IMR-90 (cell line): Measurements from ENCODE around the gene MLEC. TPM values are rescaled to one million over a fixed set of nuclear protein-coding genes. Genes with fewer than 3 reads are reported as not detected.

Experiments
- ATAC-seq: fragments of 200-7000 bp; cut with Tn5 transposase; 2 replicates; pipeline ENCODE4 v1.9.1; 2020; ENCODE audit warnings: low read depth, mild to moderate bottlenecking, moderate library complexity
- BruUV-seq: library from RNA; stranded (reverse); fragments of 400-500 nt; replicated peaks from 2 replicates; lab custom pipeline; 2021; lab: Mats Ljungman, UMichigan
- CTCF ChIA-PET: fragments of 300-600 bp; formaldehyde crosslinking; extraction: SDS; loops from one replicate; lab custom pipeline; 2021; ENCODE audit warnings: antibody characterized with exemption; lab: Yijun Ruan, JAX
- POLR2A ChIA-PET: fragments of 300-600 bp; sonication (Branson Sonifier 250); formaldehyde crosslinking; loops from one replicate; lab custom pipeline; 2022; ENCODE audit warnings: antibody characterized with exemption; ENCODE audit not compliant: unreplicated experiment; lab: Charles Lee
- DNase-seq: peaks from one replicate; pipeline ENCODE4 v3.0.0; 2013
- H2AFZ ChIP-seq: replicated peaks from 2 replicates; pipeline ENCODE3; 2013; ENCODE audit warnings: low read length, mild to moderate bottlenecking; ENCODE audit not compliant: poor library complexity
- H2AK5ac ChIP-seq: 2 replicates; pipeline ENCODE4 v1.6.1; 2013; ENCODE audit warnings: low read depth, low read length, inconsistent platforms
- H2AK9ac ChIP-seq: replicated peaks from 2 replicates; pipeline ENCODE3; 2013; ENCODE audit warnings: mild to moderate bottlenecking, low read depth, low read length, moderate library complexity; ENCODE audit not compliant: poor library complexity
- H2BK120ac ChIP-seq: 2 replicates; pipeline ENCODE4 v1.6.1; 2013; ENCODE audit warnings: low read depth, low read length, inconsistent platforms
- H2BK15ac ChIP-seq: 3 replicates; pipeline ENCODE4 v1.6.1; 2013; ENCODE audit warnings: low read depth, low read length, inconsistent platforms
- H2BK20ac ChIP-seq: 2 replicates; pipeline ENCODE4 v1.6.1; 2013; ENCODE audit warnings: low read depth, mild to moderate bottlenecking, inconsistent platforms, low read length, moderate library complexity
- H2BK5ac ChIP-seq: 2 replicates; pipeline ENCODE4 v1.6.1; 2013; ENCODE audit warnings: mild to moderate bottlenecking, low read depth, low read length, inconsistent platforms; ENCODE audit not compliant: poor library complexity, severe bottlenecking
- H3K14ac ChIP-seq: replicated peaks from 2 replicates; pipeline ENCODE4 v1.6.1; 2013; ENCODE audit warnings: low read depth, low read length, inconsistent platforms
- H3K18ac ChIP-seq: 2 replicates; pipeline ENCODE4 v1.6.1; 2013; ENCODE audit warnings: low read depth, low read length, control low read depth
- H3K23ac ChIP-seq: 2 replicates; pipeline ENCODE4 v1.6.1; 2013; ENCODE audit warnings: low read depth, low read length, inconsistent platforms
- H3K27ac ChIP-seq: 2 replicates; pipeline ENCODE4 v1.5.1; 2013; ENCODE audit warnings: mild to moderate bottlenecking, control low read depth, low read length; ENCODE audit not compliant: insufficient read depth
- H3K27me3 ChIP-seq: 2 replicates; pipeline ENCODE4 v1.6.1; 2013; ENCODE audit warnings: low read length; ENCODE audit not compliant: control insufficient read depth, insufficient read depth
- H3K36me3 ChIP-seq: 2 replicates; pipeline ENCODE4 v1.6.1; 2013; ENCODE audit warnings: low read length, mixed read lengths; ENCODE audit not compliant: control insufficient read depth, insufficient read depth
- H3K4ac ChIP-seq: 2 replicates; pipeline ENCODE4 v1.6.1; 2013; ENCODE audit warnings: low read depth, low read length, inconsistent platforms
- H3K4me1 ChIP-seq: 2 replicates; pipeline ENCODE4 v1.6.1; 2013; ENCODE audit warnings: low read length, mixed read lengths; ENCODE audit not compliant: control insufficient read depth, insufficient read depth
- H3K4me2 ChIP-seq: 2 replicates; pipeline ENCODE4 v1.6.1; 2013; ENCODE audit warnings: low read depth, mild to moderate bottlenecking, control low read depth, low read length, moderate library complexity
- H3K4me3 ChIP-seq: 2 replicates; pipeline ENCODE4 v1.5.1; 2013; ENCODE audit warnings: low read depth, mild to moderate bottlenecking, control low read depth, low read length, moderate library complexity; ENCODE audit not compliant: insufficient read depth
- H3K56ac ChIP-seq: 2 replicates; pipeline ENCODE4 v1.6.1; 2013; ENCODE audit warnings: low read length, inconsistent platforms; ENCODE audit not compliant: insufficient read depth; ENCODE audit errors: extremely low read depth
- H3K79me1 ChIP-seq, 2 experiments: 2 replicates each; pipeline ENCODE4 v1.6.1; 2013; ENCODE audit warnings: low read length in 2 of 2, inconsistent platforms in 1 of 2, low read depth in 1 of 2
- H3K9ac ChIP-seq: 2 replicates; pipeline ENCODE4 v1.6.1; 2013; ENCODE audit warnings: low read depth, low read length, control low read depth
- H3K9me1 ChIP-seq: 2 replicates; pipeline ENCODE4 v1.6.1; 2013; ENCODE audit warnings: low read length, inconsistent platforms; ENCODE audit not compliant: insufficient read depth
- H3K9me3 ChIP-seq: 2 replicates; pipeline ENCODE4 v1.6.1; 2013; ENCODE audit warnings: low read length; ENCODE audit not compliant: control insufficient read depth, insufficient read depth
- H4K20me1 ChIP-seq: 2 replicates; pipeline ENCODE4 v1.6.1; 2013; ENCODE audit warnings: low read length, inconsistent platforms; ENCODE audit not compliant: insufficient read depth
- H4K5ac ChIP-seq: 2 replicates; pipeline ENCODE4 v1.6.1; 2013; ENCODE audit warnings: mild to moderate bottlenecking, low read depth, low read length, control low read depth
- H4K8ac ChIP-seq, 2 experiments: 2 replicates each; pipeline ENCODE4 v1.6.1; 2013; ENCODE audit warnings: low read depth in 2 of 2, low read length in 2 of 2, control low read depth in 1 of 2, inconsistent platforms in 1 of 2
- H4K91ac ChIP-seq: 2 replicates; pipeline ENCODE4 v1.6.1; 2013; ENCODE audit warnings: low read depth, low read length, inconsistent platforms; ENCODE audit not compliant: insufficient read depth
- BHLHE40 ChIP-seq: fragments of 150-350 bp; IDR thresholded peaks from 2 replicates; pipeline ENCODE4 v1.6.1; 2016; ENCODE audit warnings: mild to moderate bottlenecking, low read depth, low read length
- CEBPB ChIP-seq: IDR thresholded peaks from 2 replicates; pipeline ENCODE4 v1.6.1; 2012; ENCODE audit warnings: low read depth, low read length, improper control_type of control experiment
- CHD1 ChIP-seq: IDR thresholded peaks from 2 replicates; pipeline ENCODE4 v1.6.1; 2012; ENCODE audit warnings: low read depth, low read length, improper control_type of control experiment
- ELK1 ChIP-seq: fragments of 150-350 bp; IDR thresholded peaks from 2 replicates; pipeline ENCODE4 v1.6.1; 2016; ENCODE audit warnings: low read depth, mild to moderate bottlenecking, low read length, moderate library complexity, borderline replicate concordance
- FOS ChIP-seq: fragments of 150-350 bp; IDR thresholded peaks from 2 replicates; pipeline ENCODE4 v1.6.1; 2016; ENCODE audit warnings: low read depth, low read length
- MAFK ChIP-seq: IDR thresholded peaks from 2 replicates; pipeline ENCODE4 v1.6.1; 2012; ENCODE audit warnings: low read depth, low read length, improper control_type of control experiment
- MAZ ChIP-seq: IDR thresholded peaks from 2 replicates; pipeline ENCODE4 v1.6.1; 2012; ENCODE audit warnings: low read depth, mild to moderate bottlenecking, low read length, improper control_type of control experiment, moderate library complexity, borderline replicate concordance
- MXI1 ChIP-seq: IDR thresholded peaks from 2 replicates; pipeline ENCODE4 v1.6.1; 2012; ENCODE audit warnings: low read depth, mild to moderate bottlenecking, low read length, moderate library complexity, borderline replicate concordance
- NFE2L2 ChIP-seq: fragments of 150-350 bp; IDR thresholded peaks from 2 replicates; pipeline ENCODE4 v1.6.1; 2016; ENCODE audit warnings: low read depth, mild to moderate bottlenecking, low read length
- POLR2A ChIP-seq: IDR thresholded peaks from 2 replicates; pipeline ENCODE4 v1.6.1; 2012; ENCODE audit warnings: mild to moderate bottlenecking, low read depth, low read length
- RAD21 ChIP-seq: IDR thresholded peaks from 2 replicates; pipeline ENCODE4 v1.6.1; 2012; ENCODE audit warnings: low read length, improper control_type of control experiment
- RCOR1 ChIP-seq: IDR thresholded peaks from 2 replicates; pipeline ENCODE4 v1.6.1; 2012; ENCODE audit warnings: mild to moderate bottlenecking, low read length, improper control_type of control experiment; ENCODE audit not compliant: insufficient replicate concordance
- RFX5 ChIP-seq: IDR thresholded peaks from 2 replicates; pipeline ENCODE4 v1.8.0; 2012; ENCODE audit warnings: low read depth, mild to moderate bottlenecking, low read length, moderate library complexity
- SMC3 ChIP-seq: fragments of 150-350 bp; IDR thresholded peaks from 2 replicates; pipeline ENCODE4 v1.6.1; 2016; ENCODE audit warnings: low read depth, mild to moderate bottlenecking, antibody characterized with exemption, low read length, moderate library complexity
- WGBS, 2 experiments: methylation state at CpG; one replicate each; pipeline versions ENCODE4 v1.1.5 to v1.1.7; 2013; ENCODE audit warnings: missing lambda C conversion rate in 2 of 2; ENCODE audit not compliant: insufficient read length in 1 of 2; ENCODE audit errors: extremely low coverage in 2 of 2; 5-methylcytosine and 5-hydroxymethylcytosine counted together
- dilution Hi-C: fragments of 300-500 bp; cut with HindIII; formaldehyde crosslinking; loops from one replicate; pipeline ENCODE4 v1.14.3; 2018; ENCODE audit warnings: low sequenced_read_pairs; ENCODE audit not compliant: unreplicated experiment
- in situ Hi-C: fragments of 300-500 bp; cut with MboI; formaldehyde crosslinking; loops from 3 replicates; pipeline ENCODE4 v1.14.3; 2019; ENCODE audit warnings: low sequenced_read_pairs, inconsistent platforms, mixed read lengths
- intact Hi-C: fragments of 100-400 bp; cut with micrococcal nuclease; formaldehyde crosslinking; loops from 2 replicates; pipeline ENCODE4 v1.10.0; 2022
- polyA plus RNA-seq, 3 experiments: library from polyadenylated mRNA; depleted of rRNA; stranded (reverse); fragments of >200 nt; gene quantifications; 2 replicates each; pipeline ENCODE4 v1.2.3, GENCODE V29; 2012; ENCODE audit warnings: low replicate concordance in 1 of 3
- total RNA-seq: library from RNA; depleted of rRNA; stranded (reverse); fragments of >200 nt; gene quantifications from 2 replicates; pipeline ENCODE4 v1.2.3, GENCODE V29; 2012
- TF ChIP-seq, protein P1 (sequence below): fragments of 150-350 bp; IDR thresholded peaks from 2 replicates; pipeline ENCODE4 v1.6.1; 2017; ENCODE audit warnings: mild to moderate bottlenecking, antibody characterized with exemption, low read length, low read depth
- TF ChIP-seq, protein P2 (sequence below): conservative IDR thresholded peaks from 2 replicates; pipeline ENCODE4 v1.5.1; 2012; ENCODE audit warnings: mild to moderate bottlenecking, low read depth, low read length, improper control_type of control experiment

MLEC gene
- total and polyA plus RNA-seq, 2 of the 4 experiments (the other 2 are of a cell fraction) = 44.1 to 137 TPM

DNA sequence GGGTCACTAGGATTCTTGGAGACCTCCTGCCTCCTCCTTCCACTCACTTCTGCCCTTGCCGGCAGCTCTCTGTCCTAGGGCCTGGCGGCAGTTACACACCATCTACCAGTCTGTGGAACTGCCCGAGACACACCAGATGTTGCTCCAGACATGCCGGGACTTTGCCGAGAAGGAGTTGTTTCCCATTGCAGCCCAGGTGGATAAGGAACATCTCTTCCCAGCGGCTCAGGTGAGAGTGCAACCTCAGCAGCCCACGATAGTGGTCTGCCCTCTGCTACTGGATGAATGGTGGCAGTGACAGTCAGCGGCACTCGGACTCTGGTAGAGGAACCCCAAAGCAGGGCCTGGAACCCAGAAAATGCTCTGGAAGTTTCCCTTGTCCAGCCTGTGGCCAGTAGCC, 40.0 kb downstream of the MLEC start:
- Histone ChIP-seq H3K9me3 (no peaks in the 10 kb centered on the region), H2BK120ac (no peak overlapping the region), H3K9me1 (peaks cover 9% of the 10 kb centered on the region), H4K91ac (no peak overlapping the region), H3K4me2 (no peak overlapping the region), H3K14ac (no peak overlapping the region), H2AK9ac (no peak overlapping the region), H3K27ac (no peak overlapping the region), H3K23ac (no peak overlapping the region), H2AFZ (no peak overlapping the region), H2BK5ac (no peak overlapping the region), H3K4ac (no peak overlapping the region), H2BK15ac (no peak overlapping the region), H4K8ac (no peak overlapping the region), H3K9ac (no peak overlapping the region), H3K56ac (no peak overlapping the region), H3K18ac (no peak overlapping the region), H2AK5ac (no peak overlapping the region), H3K27me3 (no peaks in the 10 kb centered on the region), H3K79me1 (peaks cover 3 to 14% of the 10 kb centered on the region in 2 experiments; a peak in 3 of 4 replicates), H2BK20ac (no peak overlapping the region), H3K36me3 (peaks cover 12% of the 10 kb centered on the region), H4K20me1 (no peaks in the 10 kb centered on the region), H3K4me1 (peaks cover 9% of the 10 kb centered on the region; the same call in 1 of the 2 replicates), H3K4me3 (no peak overlapping the region), H4K5ac (no peak overlapping the region)
- TF ChIP-seq MAZ = no peak
- no peak for TF ChIP-seq MAFK
- TF ChIP-seq FOS = no peak
- TF ChIP-seq RFX5 = no peak
- no peak for TF ChIP-seq BHLHE40
- no peak for TF ChIP-seq RAD21
- TF ChIP-seq CHD1 = no peak
- TF ChIP-seq, protein P1, sequence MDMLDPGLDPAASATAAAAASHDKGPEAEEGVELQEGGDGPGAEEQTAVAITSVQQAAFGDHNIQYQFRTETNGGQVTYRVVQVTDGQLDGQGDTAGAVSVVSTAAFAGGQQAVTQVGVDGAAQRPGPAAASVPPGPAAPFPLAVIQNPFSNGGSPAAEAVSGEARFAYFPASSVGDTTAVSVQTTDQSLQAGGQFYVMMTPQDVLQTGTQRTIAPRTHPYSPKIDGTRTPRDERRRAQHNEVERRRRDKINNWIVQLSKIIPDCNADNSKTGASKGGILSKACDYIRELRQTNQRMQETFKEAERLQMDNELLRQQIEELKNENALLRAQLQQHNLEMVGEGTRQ = no peak
- no peak for TF ChIP-seq CEBPB
- no peak for TF ChIP-seq MXI1
- TF ChIP-seq, protein P2, sequence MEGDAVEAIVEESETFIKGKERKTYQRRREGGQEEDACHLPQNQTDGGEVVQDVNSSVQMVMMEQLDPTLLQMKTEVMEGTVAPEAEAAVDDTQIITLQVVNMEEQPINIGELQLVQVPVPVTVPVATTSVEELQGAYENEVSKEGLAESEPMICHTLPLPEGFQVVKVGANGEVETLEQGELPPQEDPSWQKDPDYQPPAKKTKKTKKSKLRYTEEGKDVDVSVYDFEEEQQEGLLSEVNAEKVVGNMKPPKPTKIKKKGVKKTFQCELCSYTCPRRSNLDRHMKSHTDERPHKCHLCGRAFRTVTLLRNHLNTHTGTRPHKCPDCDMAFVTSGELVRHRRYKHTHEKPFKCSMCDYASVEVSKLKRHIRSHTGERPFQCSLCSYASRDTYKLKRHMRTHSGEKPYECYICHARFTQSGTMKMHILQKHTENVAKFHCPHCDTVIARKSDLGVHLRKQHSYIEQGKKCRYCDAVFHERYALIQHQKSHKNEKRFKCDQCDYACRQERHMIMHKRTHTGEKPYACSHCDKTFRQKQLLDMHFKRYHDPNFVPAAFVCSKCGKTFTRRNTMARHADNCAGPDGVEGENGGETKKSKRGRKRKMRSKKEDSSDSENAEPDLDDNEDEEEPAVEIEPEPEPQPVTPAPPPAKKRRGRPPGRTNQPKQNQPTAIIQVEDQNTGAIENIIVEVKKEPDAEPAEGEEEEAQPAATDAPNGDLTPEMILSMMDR = no peak
- no peak for TF ChIP-seq RCOR1
- no peak for TF ChIP-seq NFE2L2
- TF ChIP-seq ELK1 = no peak
- no peak for TF ChIP-seq SMC3
- no peak for TF ChIP-seq POLR2A
- POLR2A ChIA-PET = no interaction called here
- intact Hi-C loops = no loop called here
- BruUV-seq = no TSS peak
- CTCF ChIA-PET = no interaction called here
- DNase-seq (no peak), ATAC-seq (no peak)
- 96% methylated on average over 8 of the region's 9 CpGs; no CpG with 5 or more reads in 1 of the 2 experiments for WGBS, 2 experiments
- in situ Hi-C loops = no loop called here
- dilution Hi-C loops = no loop called here
